HEK293 (cell line): ENCODE results near the gene HOXB9.

Source experiments
- CTCF ChIP-seq: fragments of 450-650 bp; formaldehyde crosslinking; IDR thresholded peaks from 2 replicates; pipeline ENCODE4 v1.5.1; 2016; ENCODE audit warnings: missing biosample characterization, missing genetic modification characterization
- HOXD13 ChIP-seq: sonication (generic); formaldehyde crosslinking; IDR thresholded peaks from 2 replicates; pipeline ENCODE4 v1.8.0; 2022; ENCODE audit warnings: missing genetic modification reagents, borderline replicate concordance
- PRDM6 ChIP-seq: fragments of 450-650 bp; formaldehyde crosslinking; IDR thresholded peaks from 2 replicates; pipeline ENCODE4 v1.5.1; 2017; ENCODE audit warnings: missing biosample characterization, missing genetic modification characterization
- ZBTB21 ChIP-seq: fragments of 450-650 bp; formaldehyde crosslinking; IDR thresholded peaks from 2 replicates; pipeline ENCODE4 v1.5.1; 2017; ENCODE audit warnings: missing biosample characterization, missing genetic modification characterization
- ZNF112 ChIP-seq: fragments of 450-650 bp; formaldehyde crosslinking; IDR thresholded peaks from 2 replicates; pipeline ENCODE4 v1.5.0; 2017; ENCODE audit warnings: missing biosample characterization, missing genetic modification characterization
- ZNF19 ChIP-seq: fragments of 450-650 bp; formaldehyde crosslinking; IDR thresholded peaks from 2 replicates; pipeline ENCODE4; 2016; ENCODE audit warnings: missing biosample characterization, missing genetic modification characterization, low read depth
- ZNF280C ChIP-seq: fragments of 450-650 bp; formaldehyde crosslinking; IDR thresholded peaks from 2 replicates; pipeline ENCODE4 v1.5.1; 2016; ENCODE audit warnings: missing biosample characterization, missing genetic modification characterization
- ZNF600 ChIP-seq: fragments of 450-650 bp; formaldehyde crosslinking; IDR thresholded peaks from 2 replicates; pipeline ENCODE4 v1.5.1; 2016; ENCODE audit warnings: missing biosample characterization, missing genetic modification characterization
- ZSCAN30 ChIP-seq: fragments of 450-650 bp; IDR thresholded peaks from 2 replicates; pipeline ENCODE4 v1.5.1; 2018; ENCODE audit warnings: missing biosample characterization, mild to moderate bottlenecking, missing genetic modification characterization, moderate library complexity

GRCh38 chr17:48620461-48621139, 5.6 kb downstream of the HOXB9 start:
- TF ChIP-seq CTCF (tag by site-specific recombination): no peak
- no peak for TF ChIP-seq ZBTB21
- TF ChIP-seq ZNF19 (tag by site-specific recombination): no peak
- no peak for TF ChIP-seq ZNF112 (tag by site-specific recombination)
- no peak for TF ChIP-seq HOXD13 (CRISPR knock-in tag)
- TF ChIP-seq ZNF280C: no peak
- peak; percentile 26; the same call in 1 of the 2 replicates for TF ChIP-seq ZNF600 (tag by site-specific recombination)
- TF ChIP-seq PRDM6 (tag by site-specific recombination): no peak
- no peak for TF ChIP-seq ZSCAN30 (tag by site-specific recombination)
